NCI-H187 treated with DMSO at 0.1 percent for 48 hours (cell line): ENCODE results near the gene TIMM10.

Experiments
- DNase-seq: peaks from one replicate; lab custom pipeline; 2025; lab: John Stamatoyannopoulos, UW

Gene TIMM10, protein sequence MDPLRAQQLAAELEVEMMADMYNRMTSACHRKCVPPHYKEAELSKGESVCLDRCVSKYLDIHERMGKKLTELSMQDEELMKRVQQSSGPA

DNA sequence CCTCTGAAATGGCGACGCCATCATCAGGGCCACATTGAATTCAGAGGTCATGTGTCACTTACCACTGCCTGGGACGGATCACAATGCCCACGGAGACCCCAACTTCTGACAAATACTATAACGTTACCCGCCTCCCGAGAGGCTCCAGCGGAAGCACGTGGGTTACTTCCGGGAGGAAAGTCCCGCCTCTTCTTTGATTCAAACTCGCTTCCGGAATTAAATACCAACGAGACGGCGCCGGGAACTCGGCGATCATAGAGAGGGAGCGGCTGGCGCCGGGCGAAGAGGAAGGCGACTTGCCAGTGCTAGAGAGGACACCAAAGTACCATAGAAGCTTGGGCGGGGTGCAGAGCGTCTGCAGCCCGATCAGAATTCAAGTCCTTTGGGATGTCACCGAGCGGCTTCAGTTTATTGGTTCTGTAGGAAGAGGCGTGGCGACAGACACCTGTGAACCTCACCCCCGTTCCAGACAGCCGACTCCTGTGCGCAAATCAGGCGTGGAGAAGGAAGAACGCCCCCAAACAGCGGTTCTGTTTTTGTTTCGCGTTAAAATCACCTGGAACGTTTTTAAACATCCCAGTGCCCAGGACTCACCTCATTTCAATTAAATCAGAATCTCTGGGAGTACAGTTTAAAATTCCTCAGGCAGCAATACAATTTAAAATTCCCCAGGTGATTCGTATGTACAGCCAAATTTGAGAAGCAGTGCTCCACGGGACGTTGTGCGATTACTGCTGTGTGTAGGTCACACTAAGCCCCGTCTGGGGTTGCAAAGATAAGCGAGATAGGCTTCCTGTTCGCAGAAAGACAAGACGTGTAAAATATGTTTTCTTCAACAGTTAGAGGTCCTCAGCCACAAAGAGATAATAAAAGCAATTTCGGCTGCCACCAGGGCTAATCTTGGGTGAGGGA lies at the start of gene TIMM10:
Gene TIMM10 (minus strand): TSS at position 159 of the 912 bp plus-strand sequence. CDS start 565 bp downstream, outside the sequence.
- peak; percentile 95 for DNase-seq

DNA sequence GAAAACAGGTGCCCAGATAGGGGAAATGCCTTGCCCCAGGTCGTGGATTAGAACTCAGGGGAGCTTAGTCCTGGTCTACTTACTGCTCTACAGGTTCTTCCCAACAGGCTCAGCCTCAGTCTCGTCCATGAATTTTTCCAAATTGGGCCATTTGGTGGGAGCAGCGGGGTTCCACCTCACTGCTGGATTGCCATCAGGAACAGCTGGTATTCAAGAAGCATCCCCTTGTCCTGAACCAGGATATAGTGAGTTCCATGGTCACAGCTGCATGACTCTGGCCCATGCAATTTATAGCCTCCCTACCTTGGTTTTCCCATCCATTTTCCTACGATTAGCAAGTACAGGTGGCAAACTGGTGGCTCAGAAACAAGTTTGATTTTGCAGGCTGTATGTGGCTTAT lies 43.5 kb upstream of the TIMM10 start:
- no peak for DNase-seq

DNA sequence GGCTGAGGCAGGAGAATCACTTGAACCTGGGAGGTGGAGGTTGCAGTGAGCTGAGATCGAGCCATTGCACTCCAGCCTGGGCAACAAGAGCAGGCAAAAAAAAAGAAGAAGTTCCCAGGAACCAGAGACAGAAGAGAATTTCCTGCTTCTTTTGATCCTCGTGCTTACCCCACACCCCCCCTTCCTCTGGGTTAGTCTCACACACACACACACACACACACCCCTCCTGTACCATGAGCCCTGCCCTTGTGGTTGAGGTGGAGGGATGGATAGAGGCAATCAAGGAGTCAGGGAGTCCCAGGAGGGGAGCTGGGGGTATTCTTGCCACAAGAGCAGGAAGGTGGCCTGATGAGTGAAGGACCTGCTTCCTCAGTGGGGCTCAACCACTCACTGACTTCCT lies 41.1 kb upstream of the TIMM10 start:
- no peak for DNase-seq

DNA sequence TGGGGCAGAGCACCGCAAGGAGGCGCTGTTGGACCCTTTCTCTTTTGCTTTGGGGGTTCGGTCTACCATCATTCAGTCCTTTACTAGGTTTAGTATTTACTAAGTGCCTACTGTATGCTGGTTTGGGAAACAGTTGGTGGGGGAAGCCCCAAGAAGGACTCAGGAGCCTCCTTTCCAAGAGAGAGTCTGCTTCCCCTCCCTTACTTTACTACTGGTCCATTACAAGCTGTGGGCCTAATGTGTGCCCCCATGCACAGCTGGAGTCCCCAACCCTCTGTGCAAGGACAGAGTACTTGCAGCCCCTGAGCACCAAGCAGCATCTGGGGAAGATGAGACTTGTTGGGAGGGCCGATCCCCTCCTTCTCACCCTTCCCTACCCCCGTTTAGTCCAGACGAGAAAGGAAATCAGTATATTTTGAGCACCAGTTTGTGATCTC lies 37.8 kb upstream of the TIMM10 start:
- no peak for DNase-seq

DNA sequence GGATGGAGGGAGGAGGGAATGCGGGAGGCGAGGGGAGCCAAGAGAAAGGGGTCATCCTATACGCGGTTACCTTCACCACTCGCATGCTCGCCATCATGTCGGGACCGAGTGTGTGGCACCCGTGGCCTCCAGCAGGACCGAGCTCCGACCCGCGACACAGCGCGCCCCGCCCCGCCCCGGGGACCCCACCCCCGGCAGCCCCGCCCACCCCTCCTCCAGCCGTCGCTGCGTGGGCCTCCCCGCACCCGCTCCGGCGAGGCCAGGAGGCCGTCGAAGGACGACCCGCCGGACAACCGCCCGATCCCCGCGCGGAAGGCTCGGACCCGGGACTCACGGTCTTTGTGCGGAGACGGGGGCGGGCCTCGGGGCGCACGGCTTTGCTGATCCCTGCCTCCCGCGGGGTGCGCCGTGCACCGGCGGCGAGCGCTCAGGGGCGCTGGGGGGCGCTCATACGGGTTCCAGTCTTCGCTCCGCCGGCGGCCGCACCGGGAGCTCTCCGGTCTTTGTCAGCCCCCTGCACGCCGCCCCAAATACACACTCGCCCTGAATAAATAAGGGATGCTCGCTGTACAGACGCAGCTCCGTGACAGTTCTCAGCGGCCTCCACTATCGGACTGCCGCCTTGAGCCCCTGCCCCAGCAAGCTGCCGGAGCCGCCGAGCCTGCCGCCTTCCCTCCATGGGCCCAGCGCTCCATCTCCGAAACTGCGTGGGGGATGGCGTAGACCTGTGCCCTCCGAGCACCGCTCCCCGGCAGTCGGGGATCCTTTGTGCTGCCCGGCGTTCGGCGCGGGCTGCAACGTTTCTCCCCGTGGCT lies 37.2 kb upstream of the TIMM10 start, which contains the start of gene UBE2L6:
Gene UBE2L6 (minus strand): TSS at position 158 of the 815 bp plus-strand sequence. CDS start 61 bp downstream, at position 97.
- no peak for DNase-seq

DNA sequence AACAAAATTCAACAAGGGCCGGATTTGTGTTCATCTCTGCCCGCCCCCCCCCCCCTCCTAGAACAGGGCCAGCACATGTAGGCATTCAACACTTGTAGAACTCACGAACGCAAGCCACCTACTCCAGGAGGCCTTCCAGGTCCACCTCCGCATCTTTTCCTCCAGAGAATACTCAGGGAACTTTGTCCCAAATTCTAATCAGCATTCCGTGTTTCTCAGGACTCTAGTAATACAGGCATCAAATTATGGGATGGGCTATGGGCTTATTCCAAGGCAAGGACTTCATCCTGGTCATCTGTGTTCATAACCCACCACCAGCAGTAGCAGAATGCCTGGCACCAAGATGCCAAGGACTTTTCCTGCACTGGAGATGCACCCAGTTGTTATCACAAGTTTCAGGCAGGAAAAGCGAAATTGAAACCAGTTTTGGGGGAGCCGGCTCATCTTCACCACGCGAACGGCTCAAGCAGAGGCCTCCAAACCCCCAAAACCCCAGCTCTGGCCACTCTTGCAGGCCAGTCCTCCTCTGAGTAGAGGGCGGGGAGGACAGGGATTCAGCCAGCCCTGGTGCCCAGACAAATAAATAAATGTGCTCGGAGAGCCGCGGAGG lies 36.5 kb upstream of the TIMM10 start:
- no peak for DNase-seq

DNA sequence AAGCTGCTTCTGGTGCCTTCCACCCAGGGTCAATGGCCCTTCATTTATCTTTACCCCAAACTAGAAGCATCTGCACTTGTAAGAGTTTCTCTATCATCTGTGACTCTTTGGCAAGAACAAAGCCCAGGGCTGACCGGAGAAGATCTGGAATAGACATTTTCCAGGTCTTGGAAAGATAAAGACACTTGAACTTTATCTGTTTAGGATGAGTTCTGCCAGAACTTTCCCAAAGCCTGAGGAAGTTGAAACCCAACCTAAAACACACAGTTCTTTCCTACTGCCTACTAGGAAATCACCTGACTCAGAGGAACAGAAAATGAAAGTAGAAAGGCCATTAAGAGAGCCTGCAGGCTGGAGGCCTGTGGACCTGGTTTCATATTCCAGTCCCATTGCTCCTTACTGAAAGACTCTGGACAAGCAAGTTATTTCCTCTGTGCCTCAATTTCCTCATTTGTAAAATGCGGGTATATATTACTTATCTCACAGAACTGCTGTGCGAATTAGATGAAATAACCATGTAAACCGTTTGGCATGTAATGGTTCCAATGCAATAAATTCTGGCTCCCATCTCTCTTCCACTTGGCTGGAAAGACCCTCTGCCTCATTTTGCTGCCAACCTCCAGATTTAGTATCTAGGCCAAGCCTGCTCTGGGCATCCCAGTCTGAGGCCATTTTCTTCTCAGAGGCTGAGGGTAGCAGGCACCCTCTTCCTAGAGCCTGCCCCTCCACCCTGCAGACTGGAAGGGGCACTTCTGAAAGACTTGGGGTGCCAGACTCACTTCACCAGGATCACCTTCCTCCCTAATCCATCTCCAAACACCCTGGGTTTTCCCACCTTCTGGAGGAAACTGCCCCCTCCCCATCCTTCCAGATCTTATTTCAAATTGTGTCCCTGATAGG lies 35.7 kb upstream of the TIMM10 start:
- DNase-seq: no peak

DNA sequence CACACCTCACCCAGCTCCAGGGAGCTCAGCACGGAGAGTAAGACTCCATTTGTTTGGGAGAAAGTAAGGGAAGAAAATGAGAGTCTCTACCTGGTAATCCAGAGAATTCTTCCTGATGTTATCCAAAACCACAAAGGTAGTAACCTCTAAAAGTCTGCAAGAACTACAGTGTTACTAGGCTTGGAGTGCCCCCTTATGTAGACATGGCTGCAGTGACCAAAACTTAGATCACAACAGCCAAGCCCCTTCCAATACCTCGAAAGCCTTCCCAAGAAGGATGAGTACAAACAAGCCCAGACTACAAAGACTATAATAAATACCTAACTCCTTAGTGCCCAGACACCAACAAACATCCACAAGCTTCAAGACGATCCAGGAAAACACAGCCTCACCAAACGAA lies 32.0 kb upstream of the TIMM10 start:
- DNase-seq: no peak

DNA sequence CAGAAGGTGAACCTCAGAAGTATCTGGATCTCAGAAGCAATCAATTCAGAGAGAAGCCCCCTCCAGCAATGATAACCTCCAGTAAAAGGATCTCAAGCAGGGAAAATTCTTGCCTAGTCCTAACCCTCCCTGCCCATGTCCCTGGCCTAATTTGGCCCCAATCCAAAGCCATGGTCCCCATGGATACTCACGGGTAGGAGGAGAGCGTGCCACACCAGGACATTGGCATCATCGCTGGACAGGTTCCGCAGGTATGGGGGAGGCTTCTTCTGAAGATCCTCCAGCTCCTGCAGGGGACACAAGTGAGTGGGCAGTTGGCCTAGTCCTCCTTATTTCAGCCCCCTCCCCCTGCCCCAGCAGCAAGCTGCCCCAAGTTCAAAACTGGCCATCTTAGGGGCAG lies 29.6 kb upstream of the TIMM10 start:
- no peak for DNase-seq

DNA sequence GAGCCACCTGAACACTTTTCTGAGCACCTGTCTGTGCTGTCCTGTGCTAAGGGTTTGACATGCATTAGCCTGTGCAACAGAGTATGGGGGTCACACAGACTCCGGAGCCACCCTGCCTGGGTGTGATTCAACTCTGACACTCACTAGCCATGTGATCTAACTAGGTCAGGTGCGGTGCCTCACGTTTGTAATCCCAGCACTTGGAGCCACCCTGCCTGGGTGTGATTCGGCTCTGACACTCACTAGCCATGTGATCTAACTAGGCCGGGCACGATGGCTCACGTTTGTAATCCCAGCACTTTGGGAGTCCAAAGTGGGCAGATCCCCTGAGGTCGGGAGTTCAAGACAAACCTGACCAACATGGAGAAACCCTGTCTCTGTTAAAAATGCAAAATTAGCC lies 25.5 kb upstream of the TIMM10 start:
- no peak for DNase-seq

DNA sequence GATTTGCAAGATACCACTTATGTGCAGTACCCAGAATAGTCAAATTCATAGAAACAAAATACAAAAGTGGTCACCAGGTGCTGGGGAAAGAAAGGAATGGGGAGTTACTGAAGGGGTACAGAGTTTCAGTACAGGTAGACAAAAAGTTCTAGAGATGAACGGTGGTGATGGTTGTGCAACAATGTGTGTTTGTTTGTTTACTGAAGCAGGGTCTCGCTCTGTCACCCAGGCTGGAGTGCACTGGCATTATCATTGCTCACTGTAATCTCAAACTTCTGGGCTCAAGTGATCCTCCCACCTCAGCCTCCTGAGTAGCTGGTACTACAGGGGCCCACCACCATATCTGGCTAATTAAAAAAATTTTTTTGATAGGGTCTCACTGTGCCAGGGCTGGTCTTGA lies 24.8 kb upstream of the TIMM10 start:
- no peak for DNase-seq

DNA sequence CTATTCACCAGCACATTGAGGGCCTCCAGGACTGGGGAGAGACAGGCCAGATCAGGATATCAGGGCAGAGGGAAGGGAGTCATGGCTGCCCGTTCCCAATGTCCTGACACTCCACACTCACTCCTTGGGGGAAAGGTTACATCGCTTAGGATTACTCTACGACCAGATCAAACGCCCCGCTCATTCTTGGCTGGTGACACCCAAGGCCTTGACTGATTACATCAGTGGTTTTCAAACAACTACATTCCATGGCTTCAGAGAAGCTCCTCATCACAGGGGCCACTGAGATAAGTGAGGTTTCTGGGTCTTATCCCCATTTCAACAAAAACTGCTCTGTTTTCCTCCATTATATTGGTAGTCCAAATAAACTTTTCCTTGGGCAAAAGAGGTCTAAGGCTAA lies 21.9 kb upstream of the TIMM10 start:
- no peak for DNase-seq

DNA sequence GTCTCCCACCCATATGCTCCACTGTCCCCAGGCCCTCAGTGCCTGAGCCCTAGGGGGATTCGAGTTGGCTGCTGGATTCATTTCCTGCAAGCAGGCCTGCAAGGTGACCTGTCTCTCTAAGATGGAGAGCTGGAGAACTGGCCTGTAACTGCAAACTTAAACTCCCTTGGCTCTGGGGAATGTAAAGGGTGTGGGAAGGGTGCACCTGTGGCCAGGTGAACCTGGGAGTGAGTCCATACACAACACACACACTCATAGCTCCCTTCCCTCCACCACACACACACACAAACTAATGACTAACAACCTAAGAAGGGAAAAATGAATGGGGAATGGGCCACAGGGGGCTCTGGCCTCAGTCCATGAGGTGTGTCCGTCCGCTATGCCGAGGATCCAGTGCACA lies 21.4 kb upstream of the TIMM10 start:
- DNase-seq: no peak

DNA sequence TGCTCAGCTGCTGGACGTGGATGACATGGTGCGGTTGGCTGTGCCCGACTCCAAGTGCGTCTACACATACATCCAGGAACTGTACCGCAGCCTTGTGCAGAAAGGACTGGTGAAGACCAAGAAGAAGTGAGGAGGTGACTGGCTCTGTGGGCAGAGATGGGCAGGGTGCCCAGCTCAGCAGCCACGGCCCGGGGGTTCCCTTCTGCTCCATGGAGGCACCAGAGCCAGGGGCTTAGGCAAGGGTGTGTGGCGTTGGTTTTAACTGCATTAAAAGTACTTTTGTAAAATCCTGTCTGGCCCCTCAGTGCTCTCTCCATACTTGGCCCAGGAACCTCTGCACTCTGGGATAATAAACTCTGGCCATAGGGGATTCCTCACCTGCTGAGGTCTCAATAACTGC lies 19.4 kb upstream of the TIMM10 start:
- no peak for DNase-seq

DNA sequence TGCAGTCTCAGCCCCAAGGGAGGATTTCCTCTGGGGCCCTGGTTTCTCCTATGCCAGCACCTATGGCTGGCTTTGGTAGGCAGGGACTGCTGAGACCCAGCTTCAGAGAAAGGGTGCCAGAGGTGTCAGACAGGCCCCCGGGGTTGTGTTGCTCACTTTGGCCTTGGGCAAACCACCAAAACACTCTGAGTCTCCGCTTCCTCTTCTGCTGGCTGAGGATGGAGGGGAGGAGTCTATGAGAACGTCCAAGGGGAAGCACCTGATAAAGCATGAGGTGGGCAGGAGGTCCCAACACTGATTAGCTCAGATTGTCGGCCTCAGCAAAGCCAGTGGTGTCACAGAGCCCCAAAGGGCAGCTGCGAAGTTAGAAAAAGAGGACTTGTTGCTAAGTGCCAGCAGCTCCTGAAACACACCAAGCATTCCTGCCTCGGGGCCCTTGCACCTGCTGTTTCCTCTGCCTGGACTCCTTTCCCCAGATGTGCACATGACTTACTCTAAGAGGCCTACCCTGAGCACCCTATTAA lies 17.4 kb upstream of the TIMM10 start:
- no peak for DNase-seq

DNA sequence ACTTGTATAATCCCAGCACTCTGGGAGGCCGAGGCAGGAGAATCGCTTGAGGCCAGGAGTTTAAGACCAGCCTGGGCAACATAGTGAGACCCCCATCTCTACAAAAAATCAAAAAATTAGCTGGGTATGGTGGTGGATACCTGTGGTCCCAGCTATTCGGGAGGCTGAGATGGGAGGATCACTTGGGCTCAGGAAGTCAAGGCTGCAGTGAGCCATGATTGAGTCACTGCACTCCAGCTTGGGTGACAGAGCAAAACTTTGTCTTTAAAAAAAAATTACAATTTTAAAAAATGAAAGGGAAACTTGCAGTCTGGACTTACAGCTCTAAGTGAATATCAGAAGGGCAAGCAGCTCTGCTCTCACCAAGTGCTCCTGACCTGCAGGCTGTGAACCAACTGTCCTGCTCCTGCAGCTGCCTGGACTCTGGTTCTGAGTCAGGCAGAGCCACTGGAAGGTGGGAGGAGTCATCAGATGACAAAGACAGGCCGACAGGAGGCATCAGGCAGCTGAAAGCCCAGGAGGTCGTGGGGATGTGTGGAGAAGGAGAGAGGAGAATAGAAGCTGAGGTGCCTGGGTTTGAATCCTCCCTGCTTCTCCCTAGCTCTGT lies 16.4 kb upstream of the TIMM10 start:
- DNase-seq: no peak

DNA sequence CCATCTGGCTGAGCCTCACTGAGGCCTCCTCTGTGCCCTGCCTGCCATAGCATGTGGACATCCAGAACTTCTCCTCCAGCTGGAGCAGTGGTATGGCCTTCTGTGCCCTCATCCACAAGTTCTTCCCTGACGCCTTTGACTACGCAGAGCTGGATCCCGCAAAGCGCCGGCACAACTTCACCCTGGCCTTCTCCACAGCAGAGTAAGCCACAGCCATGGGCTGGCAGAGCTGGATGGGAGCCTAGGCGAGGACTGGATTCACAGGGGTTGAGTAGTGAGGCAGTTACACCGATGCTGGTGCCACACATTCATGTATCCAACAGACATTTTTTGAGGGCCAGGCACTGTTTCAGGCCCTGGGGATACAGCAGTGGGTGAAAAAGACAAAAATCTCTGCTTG lies 15.9 kb upstream of the TIMM10 start:
- DNase-seq: no peak

DNA sequence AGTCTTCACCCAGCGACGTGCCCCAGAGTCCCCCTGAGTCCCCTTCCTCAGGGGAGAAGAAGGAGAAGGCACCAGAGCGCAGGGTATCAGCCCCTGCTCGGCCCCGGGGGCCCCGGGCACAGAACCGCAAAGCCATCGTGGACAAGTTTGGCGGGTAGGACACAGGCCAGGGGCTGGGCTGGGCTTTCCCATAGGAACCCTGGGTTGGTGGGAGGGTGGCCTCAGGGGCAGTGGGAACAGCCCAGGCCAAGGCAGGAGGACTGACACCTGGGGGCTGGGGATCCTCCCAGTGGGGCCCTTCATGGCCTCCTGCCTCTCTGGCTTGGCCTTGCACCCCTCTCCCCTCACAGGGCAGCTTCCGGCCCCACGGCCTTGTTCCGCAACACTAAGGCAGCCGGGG lies 15.3 kb upstream of the TIMM10 start:
- DNase-seq: no peak

DNA sequence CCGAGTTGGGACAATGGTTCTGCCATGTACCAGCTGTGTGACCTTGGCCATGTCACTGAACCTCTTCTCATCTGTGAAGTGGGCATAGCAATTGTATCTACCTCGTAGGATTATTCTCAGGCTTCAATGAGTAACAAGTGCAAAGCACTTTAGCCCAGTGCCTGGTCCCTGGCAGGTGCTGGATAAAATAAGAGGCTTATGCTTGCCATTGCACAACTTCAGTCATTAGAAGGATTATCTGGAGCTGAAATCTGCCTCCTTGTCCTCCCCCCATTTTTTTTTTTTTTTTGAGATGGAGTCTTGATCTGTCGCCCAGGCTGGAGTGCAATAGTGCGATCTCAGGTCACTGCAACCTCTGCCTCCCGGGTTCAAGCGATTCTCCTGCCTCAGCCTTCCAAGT lies 14.0 kb upstream of the TIMM10 start:
- no peak for DNase-seq

DNA sequence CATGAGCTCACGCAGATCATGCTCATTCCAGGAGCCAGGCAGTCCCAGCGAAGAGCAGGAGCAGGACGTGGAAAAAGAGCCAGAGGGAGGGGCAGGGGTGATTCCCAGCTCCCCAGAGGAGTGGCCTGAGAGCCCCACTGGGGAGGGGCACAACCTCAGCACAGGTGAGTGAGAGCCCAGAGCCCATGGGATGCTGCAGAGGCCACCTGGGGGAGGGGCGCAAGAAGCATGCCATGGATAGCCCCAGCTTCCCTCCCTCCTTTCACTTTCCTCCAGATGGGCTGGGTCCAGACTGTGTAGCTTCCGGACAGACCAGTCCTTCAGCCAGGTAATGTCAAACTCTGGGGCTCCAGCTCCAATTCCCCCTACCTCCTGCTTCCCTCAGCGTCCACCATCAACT lies 13.0 kb upstream of the TIMM10 start:
- DNase-seq: no peak

DNA sequence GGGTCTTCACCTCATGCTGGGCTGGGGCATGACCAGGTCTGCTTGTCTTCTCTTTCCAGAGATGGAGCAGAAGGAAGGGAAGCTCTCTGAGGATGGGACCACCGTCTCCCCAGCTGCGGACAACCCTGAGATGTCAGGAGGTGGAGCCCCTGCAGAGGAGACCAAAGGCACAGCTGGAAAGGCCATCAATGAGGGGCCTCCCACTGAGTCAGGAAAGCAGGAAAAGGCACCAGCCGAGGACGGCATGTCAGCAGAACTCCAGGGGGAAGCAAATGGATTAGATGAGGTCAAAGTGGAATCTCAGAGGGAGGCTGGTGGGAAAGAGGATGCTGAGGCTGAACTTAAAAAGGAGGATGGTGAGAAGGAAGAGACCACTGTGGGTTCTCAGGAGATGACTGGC lies 12.0 kb upstream of the TIMM10 start:
- DNase-seq: no peak
